MM.1S (cell line): ENCODE measurements around the gene PPP1R12B.

Source experiments
- DNase-seq: peaks from one replicate; pipeline ENCODE4 v3.0.0-alpha.2; 2015
- H2AFZ ChIP-seq: fragments of 300-600 bp; sonication (generic); 2 replicates; pipeline ENCODE4 v1.6.0; 2016; ENCODE audit warnings: antibody characterized with exemption, low read length
- H3F3A ChIP-seq: fragments of 300-600 bp; sonication (generic); 2 replicates; pipeline ENCODE4 v1.6.1; 2016; ENCODE audit warnings: mild to moderate bottlenecking, antibody characterized with exemption, low read length, moderate library complexity, mixed read lengths; ENCODE audit not compliant: insufficient read depth
- H3K27ac ChIP-seq: fragments of 300-600 bp; sonication (generic); 2 replicates; pipeline ENCODE4 v1.5.1; 2016; ENCODE audit warnings: mild to moderate bottlenecking, low read length
- H3K27me3 ChIP-seq: fragments of 300-600 bp; sonication (generic); replicated peaks from 2 replicates; pipeline ENCODE4 v1.6.0; 2016; ENCODE audit warnings: low read length; ENCODE audit not compliant: insufficient read depth
- H3K36me3 ChIP-seq: fragments of 300-600 bp; sonication (generic); replicated peaks from 2 replicates; pipeline ENCODE4 v1.6.1; 2016; ENCODE audit warnings: mild to moderate bottlenecking, low read length, mixed read lengths; ENCODE audit not compliant: insufficient read depth
- H3K4me1 ChIP-seq: fragments of 300-600 bp; sonication (generic); 2 replicates; pipeline ENCODE4 v1.6.1; 2016; ENCODE audit warnings: low read length, mixed read lengths
- H3K4me2 ChIP-seq: fragments of 300-600 bp; sonication (generic); 2 replicates; pipeline ENCODE4 v1.6.0; 2016; ENCODE audit warnings: low read depth, low read length
- H3K4me3 ChIP-seq: fragments of 300-600 bp; sonication (generic); 2 replicates; pipeline ENCODE4 v1.5.1; 2016; ENCODE audit warnings: low read length, mixed read lengths
- H3K79me2 ChIP-seq: fragments of 300-600 bp; sonication (generic); 2 replicates; pipeline ENCODE4 v1.6.1; 2016; ENCODE audit warnings: mixed run types, low read length, mixed read lengths
- H3K9ac ChIP-seq: fragments of 300-600 bp; sonication (generic); 2 replicates; pipeline ENCODE4 v1.6.1; 2016; ENCODE audit warnings: low read length, mixed read lengths
- H3K9me2 ChIP-seq: fragments of 300-600 bp; sonication (generic); replicated peaks from 2 replicates; pipeline ENCODE4 v1.6.1; 2016; ENCODE audit warnings: mild to moderate bottlenecking, low read length, mixed read lengths; ENCODE audit not compliant: insufficient read depth
- H3K9me3 ChIP-seq: fragments of 300-600 bp; sonication (generic); replicated peaks from 2 replicates; pipeline ENCODE4 v1.6.1; 2016; ENCODE audit warnings: mild to moderate bottlenecking, low read length, mixed read lengths; ENCODE audit not compliant: insufficient read depth
- H4K20me1 ChIP-seq: fragments of 300-600 bp; sonication (generic); 2 replicates; pipeline ENCODE4 v1.6.1; 2016; ENCODE audit warnings: mild to moderate bottlenecking, low read length, moderate library complexity, mixed read lengths; ENCODE audit not compliant: insufficient read depth
- CTCF ChIP-seq: fragments of 300-600 bp; sonication (generic); IDR thresholded peaks from 2 replicates; pipeline ENCODE4 v1.5.1; 2016; ENCODE audit warnings: antibody characterized with exemption, low read length, mixed read lengths
- EZH2 ChIP-seq: fragments of 300-600 bp; sonication (generic); optimal IDR thresholded peaks from 2 replicates; pipeline ENCODE3; 2017; ENCODE audit warnings: low read depth, mild to moderate bottlenecking, antibody characterized with exemption, low read length, mixed read lengths
- EZH2phosphoT487 ChIP-seq: fragments of 300-600 bp; sonication (generic); IDR thresholded peaks from 2 replicates; pipeline ENCODE4 v1.6.1; 2018; ENCODE audit warnings: antibody characterized with exemption, low read length

Gene PPP1R12B

DNA sequence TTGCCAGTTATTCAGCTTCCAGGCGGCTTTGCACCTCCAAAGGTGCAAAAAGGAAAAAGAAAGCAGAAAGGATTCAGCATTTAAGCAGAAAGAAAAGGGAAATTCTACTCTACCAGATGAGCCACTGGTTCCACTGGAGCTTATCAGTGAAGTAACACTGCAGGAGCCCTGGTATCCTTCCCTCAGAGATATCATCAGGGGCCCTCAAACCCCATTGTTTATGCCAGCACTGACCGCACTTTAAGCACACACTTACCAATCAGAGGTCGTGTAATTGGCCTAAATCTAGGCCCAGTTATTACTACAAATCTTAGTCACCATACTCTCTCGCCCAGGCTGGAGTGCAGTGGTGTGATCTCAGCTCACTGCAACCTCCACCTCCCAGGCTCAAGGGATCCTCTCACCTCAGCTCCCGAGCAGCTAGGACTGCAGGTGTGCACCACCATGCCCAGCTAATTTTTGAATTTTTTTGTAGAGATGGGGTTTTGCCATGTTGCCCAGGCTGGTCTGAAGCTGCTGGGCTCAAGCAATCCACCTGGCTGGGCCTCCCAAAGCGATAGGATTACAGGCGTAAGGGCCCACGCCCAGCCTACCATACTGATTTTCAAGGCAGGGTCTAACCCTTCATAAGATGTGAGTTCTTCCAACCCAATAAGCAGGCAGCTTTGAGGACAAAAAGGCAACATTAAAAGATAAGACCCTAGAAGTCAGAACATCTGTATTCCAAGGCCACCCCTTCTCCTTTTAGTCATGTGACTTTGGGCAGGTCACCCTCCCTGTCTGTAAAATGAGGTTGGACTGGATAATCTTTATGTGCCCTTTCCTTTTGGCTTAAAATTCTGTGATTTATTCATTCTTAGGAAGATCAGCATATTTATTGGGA lies 236.4 kb downstream of the PPP1R12B start:
- Histone ChIP-seq H2AFZ (no peak overlapping the region), H3K27me3 (no peaks in the 10 kb centered on the region), H3K27ac (no peak overlapping the region), H3K79me2 (no peaks in the 10 kb centered on the region), H3F3A (no peaks in the 10 kb centered on the region), H4K20me1 (no peaks in the 10 kb centered on the region), H3K4me3 (no peak overlapping the region), H3K4me2 (no peak overlapping the region), H3K4me1 (no peaks in the 10 kb centered on the region), H3K9me3 (no peaks in the 10 kb centered on the region), H3K9ac (no peak overlapping the region), H3K9me2 (no peaks in the 10 kb centered on the region), H3K36me3 (no peaks in the 10 kb centered on the region)
- TF ChIP-seq EZH2phosphoT487 = no peak
- no peak for DNase-seq

GRCh38 chr1:202585590-202585933 lies 237.1 kb downstream of the PPP1R12B start:
- Histone ChIP-seq H4K20me1 (no peaks in the 10 kb centered on the region), H3K27me3 (no peaks in the 10 kb centered on the region), H3K4me1 (no peaks in the 10 kb centered on the region), H3K9ac (no peak overlapping the region), H3K27ac (no peak overlapping the region), H3K36me3 (no peaks in the 10 kb centered on the region), H3F3A (no peaks in the 10 kb centered on the region), H2AFZ (no peak overlapping the region), H3K9me3 (no peaks in the 10 kb centered on the region), H3K9me2 (no peaks in the 10 kb centered on the region), H3K4me3 (no peak overlapping the region), H3K79me2 (no peaks in the 10 kb centered on the region), H3K4me2 (no peak overlapping the region)
- TF ChIP-seq EZH2 (no peak), EZH2phosphoT487 (no peak), CTCF (no peak)
- DNase-seq = no peak

GRCh38 chr1:202586018-202586821 lies 237.7 kb downstream of the PPP1R12B start:
- no peaks in the 10 kb centered on the region for H3K9me2 ChIP-seq
- H3K4me3 ChIP-seq = no peak overlapping the region
- no peaks in the 10 kb centered on the region for H3F3A ChIP-seq
- H4K20me1 ChIP-seq = no peaks in the 10 kb centered on the region
- H3K9me3 ChIP-seq = no peaks in the 10 kb centered on the region
- no peaks in the 10 kb centered on the region for H3K4me1 ChIP-seq
- no peak for DNase-seq
- no peaks in the 10 kb centered on the region for H3K79me2 ChIP-seq
- no peak overlapping the region for H3K27ac ChIP-seq
- TF ChIP-seq CTCF (no peak), EZH2 (no peak), EZH2phosphoT487 (no peak)
- H3K9ac ChIP-seq = no peak overlapping the region
- no peaks in the 10 kb centered on the region for H3K36me3 ChIP-seq
- H2AFZ ChIP-seq = no peak overlapping the region
- H3K4me2 ChIP-seq = no peak overlapping the region
- H3K27me3 ChIP-seq = no peaks in the 10 kb centered on the region
